GM19324 (cell line): ENCODE measurements around the gene LRRC74A.
A peak's percentile ranks its signal among the peaks of the same experiment; 100 is the strongest.
"Not testable (repeated sequence)": the region's sequence is repeated elsewhere in the genome, so short reads cannot be mapped to it uniquely, and the experiment has no call there.

ENCODE experiments used
- ATAC-seq: cut with Tn5 transposase; IDR thresholded peaks from one replicate; pipeline ENCODE4 v1.9.1; 2021; ENCODE audit warnings: mild to moderate bottlenecking, moderate library complexity; ENCODE audit not compliant: unreplicated experiment, low FRiP score

The LRRC74A gene

DNA sequence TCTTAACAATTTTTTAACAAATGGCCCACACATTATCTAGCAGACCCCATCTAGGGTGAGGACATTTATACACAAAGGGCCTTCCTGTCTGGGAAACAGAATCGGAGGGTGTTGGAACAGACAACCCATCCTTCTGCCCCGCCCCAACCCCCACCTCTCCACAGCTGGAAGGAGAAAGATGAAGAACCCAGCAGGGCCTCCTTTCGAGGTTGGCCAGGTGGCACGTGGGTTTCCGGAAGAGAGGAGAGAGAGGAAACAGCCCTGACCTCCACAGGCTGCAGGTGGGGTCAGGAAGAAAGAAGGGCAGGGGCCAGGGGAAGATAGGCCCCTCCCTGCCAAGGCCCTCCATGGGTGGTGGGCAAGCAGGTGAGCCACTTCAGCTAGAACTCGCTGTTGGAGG is 57.2 kb downstream of the LRRC74A start:
- no peak for ATAC-seq

- no peak for ATAC-seq
Observed at GRCh38 chr14:76884394-76884793, 58.2 kb downstream of the LRRC74A start.

DNA sequence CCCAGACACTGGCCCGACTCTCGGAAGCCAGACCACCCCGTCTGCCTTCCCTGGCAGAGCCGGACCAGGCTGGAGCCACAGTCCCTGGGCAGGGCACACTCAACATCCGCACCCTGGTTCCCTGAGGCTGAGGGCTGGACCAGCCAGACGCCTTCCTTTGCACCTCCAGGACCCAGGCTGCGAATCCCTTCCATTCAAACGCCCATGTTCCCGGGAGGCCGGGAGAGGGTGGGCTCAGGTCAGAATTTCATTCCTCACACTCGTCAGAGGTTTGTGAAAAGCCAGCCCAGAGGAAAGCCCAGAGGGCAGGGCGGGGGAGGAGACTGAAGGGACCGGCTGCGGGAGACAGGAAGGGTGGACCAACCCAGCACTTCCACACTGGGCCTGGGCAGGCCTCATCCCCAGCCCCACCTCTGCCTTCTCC is 58.7 kb downstream of the LRRC74A start:
- ATAC-seq: no peak

DNA sequence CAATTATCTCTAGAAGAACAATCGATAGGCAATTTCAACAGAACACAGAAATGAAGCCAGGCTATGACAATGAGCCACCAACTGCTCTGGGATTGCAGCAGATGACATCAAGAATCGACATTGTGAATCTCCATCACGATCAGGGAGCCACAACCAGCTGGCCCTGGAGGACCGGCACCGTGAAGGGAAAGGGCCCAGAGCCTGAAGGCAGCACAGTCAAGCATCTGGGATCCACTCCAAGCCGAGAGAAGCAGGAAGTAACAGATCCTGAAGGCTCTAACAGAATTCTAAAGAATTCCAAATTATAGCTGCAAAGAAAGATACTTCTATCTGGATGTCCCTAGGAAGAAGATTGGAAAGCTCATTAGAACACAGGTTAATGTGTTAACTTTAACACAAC is 61.0 kb downstream of the LRRC74A start:
- ATAC-seq: no peak

DNA sequence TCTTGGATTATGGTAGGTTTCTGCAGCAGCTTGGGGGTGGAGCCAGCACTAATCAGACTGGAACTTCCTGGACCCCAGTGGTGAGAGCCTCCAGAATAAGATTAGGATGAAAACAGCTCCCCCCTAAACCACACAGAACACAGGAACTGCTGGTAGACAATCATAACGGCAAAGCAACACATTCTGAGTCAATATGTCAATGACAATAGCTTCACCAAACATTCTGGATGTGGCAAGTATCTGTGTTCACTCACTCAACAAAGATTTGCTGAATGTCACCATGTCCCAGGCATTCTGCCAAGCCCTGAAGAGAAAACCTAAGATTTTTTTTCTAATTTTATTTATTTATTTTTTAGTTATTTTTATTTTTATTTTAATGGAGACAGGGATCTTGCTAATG is 65.2 kb downstream of the LRRC74A start:
- no peak for ATAC-seq

DNA sequence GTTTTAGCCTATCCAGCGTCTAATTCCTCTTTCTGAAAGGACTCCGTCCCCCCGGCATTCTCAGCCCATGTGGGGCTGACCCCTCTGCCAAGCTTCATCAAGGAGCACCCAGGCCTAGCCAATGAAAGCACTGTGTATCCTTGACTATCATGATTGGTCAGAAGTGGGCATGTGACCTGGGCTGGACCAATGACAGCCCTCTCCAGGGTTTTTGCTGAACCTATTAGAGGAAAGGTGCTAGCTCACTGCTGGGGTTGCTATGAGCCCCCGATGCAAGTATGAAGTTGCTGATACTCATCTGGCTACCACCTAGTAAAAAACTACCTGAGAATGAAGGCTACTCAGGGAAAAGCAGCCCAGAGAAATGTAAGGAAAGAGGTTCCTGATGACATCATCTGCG is 68.1 kb downstream of the LRRC74A start:
- ATAC-seq: no peak

GRCh38 chr14:76898006-76898405 is 71.8 kb downstream of the LRRC74A start:
- not testable (repeated sequence) for ATAC-seq

DNA sequence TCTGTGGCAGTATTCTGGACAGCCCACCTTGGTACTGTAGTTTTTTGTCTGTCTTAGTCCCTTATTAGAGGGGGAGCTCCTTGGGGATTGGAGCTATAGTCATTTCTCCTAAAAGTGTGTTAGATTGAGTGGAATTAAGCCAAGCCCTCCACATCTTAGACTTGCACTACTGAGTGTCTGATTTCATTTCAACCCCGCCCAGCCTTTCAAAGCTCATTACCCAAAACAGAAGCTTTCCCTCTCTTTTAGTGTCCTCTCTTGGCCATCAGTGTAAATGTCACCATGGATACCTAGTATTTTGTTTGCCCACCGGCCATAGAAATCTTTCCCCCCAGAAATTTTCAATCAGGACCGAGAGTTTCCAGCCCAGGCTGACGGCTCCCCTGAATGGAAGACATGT is 74.5 kb downstream of the LRRC74A start:
- ATAC-seq: no peak

DNA sequence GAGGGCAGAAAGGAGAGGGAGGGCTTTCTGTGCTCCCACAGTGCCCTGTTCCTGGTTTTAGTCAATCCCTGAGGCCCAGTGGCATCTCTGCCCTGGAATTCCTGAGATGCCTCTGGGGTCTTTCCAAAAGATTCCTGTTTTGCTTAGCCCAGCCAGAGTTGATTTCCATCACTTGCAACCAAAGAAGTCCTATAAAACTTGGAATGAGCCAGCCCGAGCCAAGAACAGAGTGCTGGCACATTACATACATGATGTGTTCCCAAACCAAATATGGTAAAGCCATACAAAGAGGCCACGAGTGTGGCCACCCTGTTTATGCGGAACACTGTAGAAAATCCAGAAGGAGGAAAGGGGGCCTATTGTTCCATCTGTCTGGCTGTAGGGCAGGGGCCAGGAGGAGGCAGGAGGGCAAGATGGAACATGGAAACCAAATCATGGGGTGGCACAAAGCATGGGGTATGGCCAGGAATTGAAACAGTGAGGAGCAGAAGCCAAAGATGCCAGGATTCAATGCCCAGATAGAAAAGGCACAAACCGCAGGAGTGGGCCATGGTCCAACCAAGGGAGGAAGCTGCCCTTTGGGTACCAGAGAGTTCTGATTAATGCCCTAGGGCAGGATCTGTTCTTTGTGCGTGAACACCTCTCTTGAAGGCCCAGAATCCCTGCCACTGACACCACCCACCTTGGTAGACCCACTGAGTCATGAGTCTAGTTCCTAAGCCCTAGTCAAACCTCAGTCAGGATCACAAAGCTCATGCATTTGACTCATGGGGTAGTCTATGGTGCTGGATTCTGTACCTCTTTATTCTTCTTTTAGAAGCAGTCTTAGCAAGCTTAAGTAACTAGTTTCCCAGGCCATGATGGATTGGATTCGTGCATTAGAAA is 75.2 kb downstream of the LRRC74A start:
- ATAC-seq: no peak

DNA sequence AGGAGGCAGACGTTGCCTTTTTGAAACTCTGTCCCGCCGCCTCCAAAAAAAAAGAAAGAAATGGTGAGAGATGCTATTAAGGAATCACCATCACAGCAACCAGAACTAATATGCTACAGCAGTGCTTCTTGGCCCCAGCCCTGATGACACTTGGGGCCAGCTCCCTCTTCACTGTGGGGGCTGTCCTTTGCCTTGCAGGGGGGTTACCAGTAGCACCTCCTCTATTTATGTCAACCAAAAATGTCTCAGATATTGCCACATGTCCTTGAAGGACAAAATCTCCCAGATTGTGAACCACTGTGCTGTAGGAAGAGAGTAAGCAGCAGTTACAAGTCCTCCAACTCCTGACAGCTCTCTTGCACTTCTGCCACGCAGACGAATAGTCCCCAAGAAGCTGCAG is 76.4 kb downstream of the LRRC74A start:
- no peak for ATAC-seq

- ATAC-seq: no peak
Observed at GRCh38 chr14:76904100-76904739, 78.0 kb downstream of the LRRC74A start.

GRCh38 chr14:76904740-76905569 is 78.7 kb downstream of the LRRC74A start:
- peak; percentile 71 for ATAC-seq

DNA sequence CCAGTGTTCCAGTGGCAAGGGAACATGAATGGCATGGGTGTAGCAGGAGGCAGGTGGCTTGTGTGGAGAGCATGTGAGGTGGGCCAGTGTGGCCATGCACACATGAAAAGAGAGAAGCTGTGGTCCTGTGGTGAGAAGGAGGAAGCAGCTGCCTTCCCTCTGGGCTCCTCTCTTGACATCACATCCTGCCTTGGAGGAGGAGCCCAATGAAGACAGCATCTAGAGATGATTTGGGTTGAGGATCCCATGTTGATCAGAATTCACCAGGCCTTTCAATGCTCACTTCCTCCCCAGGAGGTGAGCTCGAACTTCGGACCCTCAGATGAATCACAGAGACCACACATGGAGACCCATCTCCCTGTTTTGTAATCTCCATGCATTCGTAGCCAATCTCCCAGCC is 82.6 kb downstream of the LRRC74A start:
- ATAC-seq: no peak

DNA sequence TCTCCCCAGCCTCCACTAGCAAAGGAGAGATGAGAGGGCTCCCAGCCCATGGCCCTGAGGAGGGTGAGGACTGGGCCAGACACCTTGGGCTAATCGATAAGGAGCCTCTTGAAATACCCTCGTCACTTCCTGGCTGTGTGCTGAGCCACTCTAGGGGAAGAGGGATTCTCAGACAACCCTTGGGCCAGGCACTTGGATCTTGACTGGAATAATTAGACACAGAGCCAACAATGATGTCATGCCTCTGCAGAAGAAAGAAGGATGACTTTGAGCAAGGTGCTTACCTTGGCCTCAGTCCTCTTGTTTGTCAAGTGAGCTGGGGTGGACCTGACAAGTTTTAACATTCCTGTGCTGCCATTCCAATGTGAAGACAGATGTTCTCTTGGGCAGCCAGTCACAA is 83.1 kb downstream of the LRRC74A start:
- no peak for ATAC-seq

DNA sequence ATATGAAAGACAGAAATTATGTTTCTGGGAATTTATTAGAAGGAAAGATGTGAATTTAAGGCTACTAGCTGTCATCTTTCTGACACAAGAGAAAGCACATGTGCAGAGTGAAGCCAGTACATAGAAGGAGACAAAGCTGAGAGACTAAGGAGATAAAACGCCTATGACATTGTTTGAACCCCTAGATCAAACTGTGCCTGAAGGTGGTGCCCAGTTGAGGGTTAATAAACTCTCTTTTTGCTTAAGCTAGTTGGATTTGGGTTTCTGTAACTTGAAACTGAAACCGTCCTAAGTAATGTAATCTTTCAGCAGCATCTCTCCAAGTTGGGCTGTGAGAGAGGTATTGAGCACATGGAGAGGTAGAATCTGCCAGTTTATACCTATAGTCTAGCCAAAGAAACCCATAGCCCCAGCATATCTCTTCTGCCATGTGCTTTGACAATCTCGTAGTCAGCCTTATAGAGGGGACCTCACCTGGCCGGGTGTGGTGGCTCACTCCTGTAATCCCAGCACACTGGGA is 84.2 kb downstream of the LRRC74A start:
- ATAC-seq: no peak

DNA sequence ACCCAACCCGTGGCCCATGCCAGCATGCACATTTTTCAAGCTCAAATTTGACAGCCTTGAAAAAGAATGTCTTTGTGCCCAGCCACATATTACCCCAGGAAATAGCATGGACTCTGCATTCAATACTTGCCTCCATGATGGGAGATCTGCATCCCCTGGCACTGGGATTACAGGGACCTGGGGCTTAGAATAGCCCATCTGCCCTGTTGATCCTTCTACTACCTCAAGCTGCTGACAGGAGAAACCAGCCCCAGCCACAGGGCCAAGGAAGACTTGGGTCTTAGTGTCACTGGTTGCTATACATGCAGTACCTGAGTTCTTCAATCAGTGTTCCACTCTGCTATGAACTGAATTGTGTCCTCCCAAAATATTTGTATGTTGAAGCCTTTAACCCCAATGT is 85.3 kb downstream of the LRRC74A start:
- no peak for ATAC-seq

GRCh38 chr14:76914533-76915081 is 88.4 kb downstream of the LRRC74A start:
- ATAC-seq: not testable (repeated sequence)

- no peak for ATAC-seq
Observed at GRCh38 chr14:76916040-76916715, 90.0 kb downstream of the LRRC74A start.

DNA sequence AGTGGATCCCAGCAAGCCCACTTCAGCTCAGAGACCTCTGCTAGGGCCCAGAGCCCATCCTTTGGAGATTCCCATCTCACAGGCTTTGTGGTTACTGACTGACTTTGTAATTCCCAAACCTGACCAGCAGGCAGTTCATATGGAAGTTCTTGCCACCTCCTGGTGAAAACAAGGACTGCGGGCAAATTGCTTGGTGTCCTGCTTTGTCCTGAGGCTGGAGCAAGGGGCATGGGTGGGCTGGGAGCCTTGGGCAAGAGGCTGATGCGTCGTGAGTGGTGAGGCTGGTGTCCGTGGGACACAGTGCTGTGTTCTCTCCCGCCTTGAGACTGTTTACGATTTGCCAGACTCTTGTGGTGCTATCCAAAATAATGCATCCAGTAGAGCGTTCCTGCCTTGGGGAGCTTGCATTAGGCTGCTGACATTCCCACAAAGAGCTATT is 91.0 kb downstream of the LRRC74A start:
- ATAC-seq: no peak

GRCh38 chr14:76917745-76918255 is 91.6 kb downstream of the LRRC74A start:
- ATAC-seq: no peak
